B cell (primary cell): ENCODE data around the gene DIS3L2. TPM values are rescaled to one million over a fixed set of nuclear protein-coding genes. Genes with fewer than 3 reads are reported as not detected.

Source experiments
- ATAC-seq: fragments of 200-7000 bp; cut with Tn5 transposase; one replicate; pipeline ENCODE4 v1.10.0; 2021; ENCODE audit warnings: low read depth, mild to moderate bottlenecking, moderate number of reproducible peaks, moderate library complexity
- CTCF ChIA-PET: fragments of 350-600 bp; sonication (Branson Sonifier 250); formaldehyde crosslinking; loops from one replicate; lab custom pipeline; 2021; ENCODE audit warnings: antibody characterized with exemption, inconsistent platforms; lab: Charles Lee
- POLR2A ChIA-PET: fragments of 350-600 bp; sonication (Branson Sonifier 250); formaldehyde crosslinking; loops from one replicate; lab custom pipeline; 2021; ENCODE audit warnings: antibody characterized with exemption; lab: Charles Lee
- DNase-seq: peaks from one replicate; pipeline ENCODE4 v3.0.0; 2013
- H2AFZ ChIP-seq: 2 replicates; pipeline ENCODE4 v1.6.1; 2012; ENCODE audit warnings: mild to moderate bottlenecking, low read depth, low read length; ENCODE audit not compliant: insufficient read depth, poor library complexity, severe bottlenecking
- H3K27ac ChIP-seq, 2 donors: 1 replicate in 1 of 2; 2 replicates in 1 of 2; pipeline ENCODE4 v1.5.1; 2012 to 2013; ENCODE audit warnings: low read length in 2 of 2, mild to moderate bottlenecking in 2 of 2, moderate library complexity in 1 of 2
- H3K27me3 ChIP-seq, 4 experiments: fragments of 200-600 bp in 1 of 4; sonication (generic) in 1 of 4; replicated peaks in 1 of 4; 1 replicate in 2 of 4; 2 replicates in 2 of 4; pipeline versions ENCODE4 v1.6.1 to v1.7.0; 2013 to 2016; ENCODE audit warnings: low read length in 3 of 4, mild to moderate bottlenecking in 2 of 4, mixed read lengths in 1 of 4, moderate library complexity in 1 of 4; ENCODE audit not compliant: insufficient read depth in 4 of 4, control insufficient read depth in 3 of 4; ENCODE audit errors: control extremely low read depth in 1 of 4
- H3K36me3 ChIP-seq, 2 experiments: replicated peaks in 1 of 2; 1 replicate in 1 of 2; 2 replicates in 1 of 2; pipeline versions ENCODE4 v1.6.1 to v1.7.1; 2013; ENCODE audit warnings: low read length in 1 of 2; ENCODE audit not compliant: insufficient read depth in 2 of 2, control insufficient read depth in 1 of 2; ENCODE audit errors: control extremely low read depth in 1 of 2, extremely low read depth in 1 of 2
- H3K4me1 ChIP-seq, 2 donors: fragments of 200-600 bp in 1 of 2; sonication (generic) in 1 of 2; 1 replicate in 1 of 2; 2 replicates in 1 of 2; pipeline versions ENCODE4 v1.5.1 to v1.6.1; 2013 to 2017; ENCODE audit warnings: low read length in 2 of 2; ENCODE audit not compliant: control insufficient read depth in 2 of 2, insufficient read depth in 2 of 2
- H3K4me2 ChIP-seq: replicated peaks from 2 replicates; pipeline ENCODE3; 2012; ENCODE audit warnings: mild to moderate bottlenecking, low read depth, low read length; ENCODE audit not compliant: poor library complexity, severe bottlenecking
- H3K4me3 ChIP-seq, 5 experiments: fragments of 200-600 bp in 1 of 5; sonication (generic) in 1 of 5; 1 replicate in 3 of 5; 2 replicates in 2 of 5; pipeline versions ENCODE4 v1.5.1 to v1.7.0; 2011 to 2016; ENCODE audit warnings: low read length in 4 of 5, mild to moderate bottlenecking in 4 of 5, low read depth in 2 of 5, control low read depth in 1 of 5, moderate library complexity in 1 of 5; ENCODE audit not compliant: insufficient read depth in 1 of 5; ENCODE audit errors: control extremely low read depth in 1 of 5, extremely low read depth in 1 of 5
- H3K79me2 ChIP-seq: fragments of 200-600 bp; sonication (generic); one replicate; pipeline ENCODE4 v1.6.0; 2016; ENCODE audit warnings: low read length; ENCODE audit not compliant: control insufficient read depth, insufficient read depth
- H3K9ac ChIP-seq: fragments of 200-600 bp; sonication (generic); 2 replicates; pipeline ENCODE4 v1.6.1; 2017; ENCODE audit warnings: mild to moderate bottlenecking, low read length, moderate library complexity
- H3K9me3 ChIP-seq, 3 donors: one replicate each; pipeline versions ENCODE4 v1.6.1 to v1.7.1; 2013; ENCODE audit warnings: low read length in 2 of 3; ENCODE audit not compliant: control insufficient read depth in 2 of 3, insufficient read depth in 1 of 3; ENCODE audit errors: control extremely low read depth in 1 of 3
- H4K20me1 ChIP-seq: 2 replicates; pipeline ENCODE4 v1.6.0; 2012; ENCODE audit warnings: mild to moderate bottlenecking, low read length; ENCODE audit not compliant: insufficient read depth, control insufficient read depth, poor library complexity, severe bottlenecking
- H3K27ac Mint-ChIP-seq: one replicate; pipeline ENCODE4 v1.8.0; 2021; ENCODE audit warnings: mixed read lengths
- H3K27me3 Mint-ChIP-seq: one replicate; pipeline ENCODE4 v1.8.0; 2021; ENCODE audit warnings: mixed read lengths
- H3K4me1 Mint-ChIP-seq: one replicate; pipeline ENCODE4 v1.8.0; 2021; ENCODE audit warnings: mixed read lengths
- H3K4me3 Mint-ChIP-seq: one replicate; pipeline ENCODE4 v1.8.0; 2021; ENCODE audit warnings: mixed read lengths
- H3K9me3 Mint-ChIP-seq: one replicate; pipeline ENCODE4 v1.8.0; 2022; ENCODE audit warnings: mixed read lengths; ENCODE audit not compliant: insufficient read depth
- CTCF ChIP-seq: fragments of 200-600 bp; IDR thresholded peaks from one replicate; pipeline ENCODE4 v1.8.0; 2022; ENCODE audit warnings: antibody characterized with exemption, mild to moderate bottlenecking
- EZH2 ChIP-seq: IDR thresholded peaks from 2 replicates; pipeline ENCODE4 v1.6.1; 2012; ENCODE audit warnings: borderline replicate concordance, low read depth, mild to moderate bottlenecking, moderate library complexity, low read length; ENCODE audit not compliant: insufficient read depth, poor library complexity, severe bottlenecking
- WGBS: methylation state at CpG from one replicate; pipeline ENCODE4 v1.1.5; 2013; ENCODE audit warnings: missing lambda C conversion rate; ENCODE audit not compliant: insufficient coverage; 5-methylcytosine and 5-hydroxymethylcytosine counted together
- intact Hi-C: fragments of 100-400 bp; cut with micrococcal nuclease; formaldehyde crosslinking; loops from one replicate; pipeline ENCODE4 v1.10.0; 2022
- polyA plus RNA-seq: library from polyadenylated mRNA; depleted of rRNA; stranded (reverse); fragments of >200 nt; gene quantifications from 2 replicates; pipeline ENCODE4 v1.2.3, GENCODE V29; 2012
- total RNA-seq, 2 donors: library from RNA; stranded (reverse); fragments of 120-200 nt in 1 of 2; gene quantifications; 1 replicate in 1 of 2; 2 replicates in 1 of 2; pipeline versions ENCODE4 v1.2.3 to v1.2.4, GENCODE V29; 2013 to 2022

Gene DIS3L2
- total and polyA plus RNA-seq, 2 donors (not counting 1 experiment from before 2014, with no cell fraction given), result 34.5 to 70.1 TPM

DNA sequence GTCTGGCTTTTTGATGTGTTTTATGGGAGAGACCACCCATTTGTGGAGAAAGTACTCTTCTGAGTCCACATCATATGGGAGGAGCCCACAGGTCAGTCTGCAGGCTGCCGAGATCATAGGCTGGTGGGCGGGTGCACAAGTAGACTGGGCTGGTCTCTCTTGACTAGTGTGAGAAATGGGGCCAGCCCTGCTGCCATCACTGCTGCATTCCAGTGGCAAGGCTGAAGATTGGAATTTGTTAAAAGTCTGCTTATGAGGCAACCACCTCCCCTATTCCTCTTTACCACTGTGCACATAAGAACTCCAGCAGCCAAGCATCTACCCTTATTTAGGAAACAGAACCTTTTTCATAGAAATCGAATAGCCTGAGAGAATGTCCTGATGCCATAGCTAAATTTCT is 200.7 kb downstream of the DIS3L2 start:
- ATAC-seq (no peak), DNase-seq (no peak)
- Histone ChIP-seq H3K9me3 (no peaks in the 10 kb centered on the region), H3K9ac (no peak overlapping the region), H3K27me3 (no peaks in the 10 kb centered on the region), H2AFZ (no peak overlapping the region), H3K4me1 (no peaks in the 10 kb centered on the region), H3K4me2 (no peak overlapping the region), H3K27ac (no peak overlapping the region), H3K79me2 (no peaks in the 10 kb centered on the region), H4K20me1 (no peaks in the 10 kb centered on the region), H3K36me3 (peaks cover 20 to 24% of the 10 kb centered on the region in 2 experiments), H3K4me3 (no peak overlapping the region)
- intact Hi-C loops, result no loop called here
- CTCF ChIA-PET, result no interaction called here
- no peaks in the 10 kb centered on the region for H3K9me3 Mint-ChIP-seq
- H3K4me1 Mint-ChIP-seq, result no peaks in the 10 kb centered on the region
- H3K27ac Mint-ChIP-seq, result no peak overlapping the region
- H3K27me3 Mint-ChIP-seq, result no peaks in the 10 kb centered on the region
- POLR2A ChIA-PET, result no interaction called here
- TF ChIP-seq CTCF (no peak), EZH2 (no peak)
- 94% methylated on average over 2 of the region's 3 CpGs for WGBS
- no peak overlapping the region for H3K4me3 Mint-ChIP-seq

GRCh38 chr2:232170396-232170795 is 208.9 kb downstream of the DIS3L2 start:
- H3K36me3 ChIP-seq, result no peaks in the 10 kb centered on the region
- H3K27me3 Mint-ChIP-seq, result no peaks in the 10 kb centered on the region
- no peaks in the 10 kb centered on the region for H3K27me3 ChIP-seq
- ChIA-PET POLR2A (no interaction called here), CTCF (interaction anchor here (0.5 to 1.1 kb wide), 2 partner anchors 13 to 14 kb away, joined by 3 read pairs; no protein-coding TSS in a partner anchor)
- H3K4me3 ChIP-seq, result no peak overlapping the region
- WGBS, result no CpG with 5 or more reads among the region's 2 CpGs
- no peak overlapping the region for H3K9ac ChIP-seq
- H3K79me2 ChIP-seq, result no peaks in the 10 kb centered on the region
- ATAC-seq, result no peak
- H3K9me3 ChIP-seq, result peaks cover 0 to 3% (median 0%) of the 10 kb centered on the region in 3 donors
- intact Hi-C loops, result no loop called here
- no peaks in the 10 kb centered on the region for H3K4me1 Mint-ChIP-seq
- TF ChIP-seq EZH2 (no peak), CTCF (no peak)
- H3K9me3 Mint-ChIP-seq, result peaks cover 2% of the 10 kb centered on the region
- H2AFZ ChIP-seq, result no peak overlapping the region
- no peaks in the 10 kb centered on the region for H4K20me1 ChIP-seq
- DNase-seq, result no peak
- H3K4me2 ChIP-seq, result no peak overlapping the region
- no peaks in the 10 kb centered on the region for H3K4me1 ChIP-seq
- no peak overlapping the region for H3K27ac Mint-ChIP-seq
- H3K27ac ChIP-seq, result no peak overlapping the region
- no peak overlapping the region for H3K4me3 Mint-ChIP-seq
